CD4-positive, alpha-beta T cell (primary cell): ENCODE measurements around the gene MCUB. TPM values are rescaled to one million over a fixed set of nuclear protein-coding genes. Genes with fewer than 3 reads are reported as not detected.

Experiments
- ATAC-seq: fragments of 200-7000 bp; cut with Tn5 transposase; one replicate; pipeline ENCODE4 v1.10.0; 2022; ENCODE audit warnings: mild to moderate bottlenecking; ENCODE audit not compliant: poor library complexity
- CTCF ChIA-PET: fragments of 350-600 bp; sonication (Branson Sonifier 250); formaldehyde crosslinking; loops from one replicate; lab custom pipeline; 2021; ENCODE audit warnings: antibody characterized with exemption, inconsistent platforms; lab: Charles Lee
- POLR2A ChIA-PET: fragments of 350-600 bp; sonication (Branson Sonifier 250); formaldehyde crosslinking; loops from one replicate; lab custom pipeline; 2021; ENCODE audit warnings: antibody characterized with exemption, inconsistent platforms; lab: Charles Lee
- DNase-seq, 14 experiments: peaks; one replicate each; pipeline ENCODE4 v3.0.0-alpha.2; 2013 to 2020; ENCODE audit warnings: mixed read lengths in 2 of 14
- H3K27ac ChIP-seq, 2 donors: one replicate each; pipeline versions ENCODE4 v1.5.1 to v1.7.0; 2013; ENCODE audit warnings: low read length in 2 of 2, low read depth in 1 of 2, mild to moderate bottlenecking in 1 of 2
- H3K27me3 ChIP-seq, 2 experiments: 1 replicate in 1 of 2; 2 replicates in 1 of 2; pipeline versions ENCODE4 v1.6.1 to v1.7.0; 2013; ENCODE audit warnings: low read length in 2 of 2, control low read depth in 1 of 2, mild to moderate bottlenecking in 1 of 2, moderate library complexity in 1 of 2; ENCODE audit not compliant: insufficient read depth in 2 of 2, control insufficient read depth in 1 of 2
- H3K36me3 ChIP-seq: one replicate; pipeline ENCODE4 v1.6.1; 2013; ENCODE audit warnings: low read length, control low read depth; ENCODE audit not compliant: insufficient read depth
- H3K4me1 ChIP-seq: one replicate; pipeline ENCODE4 v1.6.1; 2013; ENCODE audit warnings: low read length, control low read depth; ENCODE audit not compliant: insufficient read depth
- H3K4me3 ChIP-seq: one replicate; pipeline ENCODE4 v1.5.1; 2013; ENCODE audit warnings: mild to moderate bottlenecking, low read length, moderate library complexity
- H3K9me3 ChIP-seq, 2 experiments: 1 replicate in 1 of 2; 2 replicates in 1 of 2; pipeline versions ENCODE4 v1.6.1 to v1.7.0; 2013; ENCODE audit warnings: low read length in 2 of 2, mild to moderate bottlenecking in 2 of 2, control low read depth in 1 of 2, moderate library complexity in 1 of 2; ENCODE audit not compliant: control insufficient read depth in 1 of 2, insufficient read depth in 1 of 2
- H3K27ac Mint-ChIP-seq: one replicate; pipeline ENCODE4 v1.8.0; 2020; ENCODE audit warnings: mixed read lengths
- H3K27me3 Mint-ChIP-seq: one replicate; pipeline ENCODE4 v1.8.0; 2021; ENCODE audit warnings: mixed read lengths
- H3K36me3 Mint-ChIP-seq: one replicate; pipeline ENCODE4 v1.8.0; 2021; ENCODE audit warnings: low read depth, mixed read lengths
- H3K4me1 Mint-ChIP-seq: one replicate; pipeline ENCODE4 v1.8.0; 2021; ENCODE audit warnings: low read depth, mixed read lengths
- H3K4me3 Mint-ChIP-seq: one replicate; pipeline ENCODE4 v1.8.0; 2020; ENCODE audit warnings: mild to moderate bottlenecking, mixed read lengths
- H3K9me3 Mint-ChIP-seq: one replicate; pipeline ENCODE4 v1.8.0; 2020; ENCODE audit warnings: mixed read lengths
- intact Hi-C, 2 experiments: fragments of 100-400 bp; cut with DNase I in 1 of 2; cut with micrococcal nuclease in 1 of 2; formaldehyde crosslinking; loops; one replicate each; pipeline versions ENCODE4 v1.15.1 to v1.9.0; 2023 to 2025; cut with DNase I, micrococcal nuclease
- total RNA-seq, 174 experiments: library from RNA in 2 of 174; stranded (reverse) in 2 of 174; gene quantifications; one replicate each; pipeline ENCODE4 v1.2.3 and lab custom pipeline; 2021 to 2026
- TF ChIP-seq, protein P1 (sequence below): fragments of 200-600 bp; IDR thresholded peaks from one replicate; pipeline ENCODE4 v1.8.0; 2022; ENCODE audit warnings: antibody characterized with exemption, mild to moderate bottlenecking

MCUB gene
- total RNA-seq, 2 experiments from 2014 or later = 98.1 to 108 TPM

GRCh38 chr4:109600431-109600830 is 40.4 kb downstream of the MCUB start:
- CTCF ChIA-PET = no interaction called here
- Mint-ChIP-seq H3K9me3 (peaks cover 11% of the 10 kb centered on the region), H3K27ac (peak overlapping the region; percentile 84), H3K4me3 (no peak overlapping the region), H3K27me3 (no peaks in the 10 kb centered on the region), H3K4me1 (peaks cover 66% of the 10 kb centered on the region), H3K36me3 (peaks cover 65% of the 10 kb centered on the region)
- peaks cover 13% of the 10 kb centered on the region for H3K36me3 ChIP-seq
- POLR2A ChIA-PET = no interaction called here
- H3K27ac ChIP-seq = no peak overlapping the region
- H3K4me1 ChIP-seq = peaks cover 10% of the 10 kb centered on the region
- TF ChIP-seq, protein P1, sequence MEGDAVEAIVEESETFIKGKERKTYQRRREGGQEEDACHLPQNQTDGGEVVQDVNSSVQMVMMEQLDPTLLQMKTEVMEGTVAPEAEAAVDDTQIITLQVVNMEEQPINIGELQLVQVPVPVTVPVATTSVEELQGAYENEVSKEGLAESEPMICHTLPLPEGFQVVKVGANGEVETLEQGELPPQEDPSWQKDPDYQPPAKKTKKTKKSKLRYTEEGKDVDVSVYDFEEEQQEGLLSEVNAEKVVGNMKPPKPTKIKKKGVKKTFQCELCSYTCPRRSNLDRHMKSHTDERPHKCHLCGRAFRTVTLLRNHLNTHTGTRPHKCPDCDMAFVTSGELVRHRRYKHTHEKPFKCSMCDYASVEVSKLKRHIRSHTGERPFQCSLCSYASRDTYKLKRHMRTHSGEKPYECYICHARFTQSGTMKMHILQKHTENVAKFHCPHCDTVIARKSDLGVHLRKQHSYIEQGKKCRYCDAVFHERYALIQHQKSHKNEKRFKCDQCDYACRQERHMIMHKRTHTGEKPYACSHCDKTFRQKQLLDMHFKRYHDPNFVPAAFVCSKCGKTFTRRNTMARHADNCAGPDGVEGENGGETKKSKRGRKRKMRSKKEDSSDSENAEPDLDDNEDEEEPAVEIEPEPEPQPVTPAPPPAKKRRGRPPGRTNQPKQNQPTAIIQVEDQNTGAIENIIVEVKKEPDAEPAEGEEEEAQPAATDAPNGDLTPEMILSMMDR = no peak
- ATAC-seq = no peak
- no peak for DNase-seq
- peaks cover 0 to 13% of the 10 kb centered on the region in 2 experiments for H3K9me3 ChIP-seq
- no peak overlapping the region for H3K4me3 ChIP-seq
- intact Hi-C loops = loop anchor here in 1 of 2 experiments (5.0 kb wide), 1 partner anchor 67 kb away; no protein-coding TSS in a partner anchor
- no peaks in the 10 kb centered on the region for H3K27me3 ChIP-seq

DNA sequence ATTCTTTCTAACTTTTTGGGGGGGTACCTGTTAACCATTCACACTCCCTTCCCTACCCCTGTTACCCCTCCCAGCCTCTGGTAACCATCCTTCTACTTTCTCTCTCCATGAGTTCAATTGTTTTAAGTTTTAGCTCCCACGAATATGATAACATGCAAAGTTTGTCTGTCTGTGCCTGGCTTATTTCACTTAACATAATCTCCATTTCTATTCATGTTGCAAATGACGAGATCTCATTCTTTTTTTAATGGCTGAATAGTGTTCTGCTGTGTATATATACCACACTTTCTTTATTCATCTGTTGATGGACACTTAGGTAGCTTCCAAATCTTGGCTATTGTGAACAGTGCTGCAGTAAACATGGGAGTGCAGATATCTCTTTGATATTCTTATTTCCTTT is 41.3 kb downstream of the MCUB start:
- Mint-ChIP-seq H3K4me1 (peaks cover 71% of the 10 kb centered on the region), H3K36me3 (peaks cover 70% of the 10 kb centered on the region), H3K4me3 (peak overlapping the region; percentile 12), H3K27ac (peak overlapping the region; percentile 84), H3K27me3 (no peaks in the 10 kb centered on the region), H3K9me3 (peaks cover 13% of the 10 kb centered on the region)
- Histone ChIP-seq H3K27me3 (no peaks in the 10 kb centered on the region), H3K27ac (no peak overlapping the region), H3K9me3 (peaks cover 0 to 17% of the 10 kb centered on the region in 2 experiments), H3K4me3 (no peak overlapping the region), H3K4me1 (peaks cover 12% of the 10 kb centered on the region), H3K36me3 (peaks cover 13% of the 10 kb centered on the region)
- DNase-seq (no peak), ATAC-seq (no peak)
- POLR2A ChIA-PET = interaction anchor here (0.8 to 0.9 kb wide), 2 partner anchors 22 to 47 kb away, joined by 3 read pairs; no protein-coding TSS in a partner anchor
- TF ChIP-seq, protein P1 = no peak
- CTCF ChIA-PET = no interaction called here
- intact Hi-C loops = loop anchor here in 1 of 2 experiments (5.0 kb wide), 1 partner anchor 66 kb away; no protein-coding TSS in a partner anchor

- intact Hi-C loops = no loop called here
- ChIA-PET POLR2A (no interaction called here), CTCF (no interaction called here)
- peaks cover 80% of the 10 kb centered on the region for H3K4me1 Mint-ChIP-seq
- Histone ChIP-seq H3K4me3 (no peak overlapping the region), H3K36me3 (peaks cover 29% of the 10 kb centered on the region), H3K4me1 (peaks cover 21% of the 10 kb centered on the region), H3K27me3 (no peaks in the 10 kb centered on the region), H3K27ac (no peak overlapping the region), H3K9me3 (peaks cover 16 to 32% of the 10 kb centered on the region in 2 experiments)
- ATAC-seq = no peak
- H3K27ac Mint-ChIP-seq = no peak overlapping the region
- H3K27me3 Mint-ChIP-seq = no peaks in the 10 kb centered on the region
- H3K4me3 Mint-ChIP-seq = peak overlapping the region; percentile 0
- DNase-seq = no peak
- H3K9me3 Mint-ChIP-seq = peaks cover 17% of the 10 kb centered on the region
- peaks cover 92% of the 10 kb centered on the region for H3K36me3 Mint-ChIP-seq
- TF ChIP-seq, protein P1 = no peak
These were observed 47.9 kb downstream of the MCUB start for GRCh38 chr4:109607976-109608375.
